HL-60/S4 (cell line): Measurements from ENCODE around the gene FRMPD1.
"Not testable (repeated sequence)": the region's sequence is repeated elsewhere in the genome, so short reads cannot be mapped to it uniquely, and the experiment has no call there.

Experiments
- in situ Hi-C: fragments of 300-500 bp; cut with MboI; formaldehyde crosslinking; loops from 2 replicates; pipeline ENCODE4 v1.14.3; 2022; ENCODE audit warnings: low sequenced_read_pairs

FRMPD1 gene

GRCh38 chr9:37761511-37761910 lies 110.8 kb downstream of the FRMPD1 start:
- in situ Hi-C loops, result no loop called here

GRCh38 chr9:37765263-37765662 lies 114.5 kb downstream of the FRMPD1 start:
- in situ Hi-C loops, result not testable (repeated sequence)

- in situ Hi-C loops, result no loop called here
Measured at GRCh38 chr9:37769306-37769705, 118.6 kb downstream of the FRMPD1 start.

- in situ Hi-C loops, result no loop called here
Measured at GRCh38 chr9:37769995-37770394, 119.2 kb downstream of the FRMPD1 start.

GRCh38 chr9:37775216-37775919 lies 124.6 kb downstream of the FRMPD1 start:
- in situ Hi-C loops, result no loop called here

- in situ Hi-C loops, result no loop called here
Measured at GRCh38 chr9:37776328-37776727, 125.6 kb downstream of the FRMPD1 start.

- in situ Hi-C loops, result no loop called here
Measured at GRCh38 chr9:37778534-37778933, 127.8 kb downstream of the FRMPD1 start.

- in situ Hi-C loops, result no loop called here
Measured at GRCh38 chr9:37784291-37784615, 133.5 kb downstream of the FRMPD1 start.

- in situ Hi-C loops, result no loop called here
Measured at GRCh38 chr9:37784616-37785483, 134.1 kb downstream of the FRMPD1 start, which contains the start of gene EXOSC3. Gene EXOSC3 (minus strand): TSS chr9:37785064. CDS start chr9:37785044, 20 bp downstream.

GRCh38 chr9:37787059-37787458 lies 136.3 kb downstream of the FRMPD1 start:
- in situ Hi-C loops, result no loop called here

- in situ Hi-C loops, result no loop called here
Measured at GRCh38 chr9:37788332-37788731, 137.6 kb downstream of the FRMPD1 start.

- in situ Hi-C loops, result no loop called here
Measured at GRCh38 chr9:37790096-37790495, 139.3 kb downstream of the FRMPD1 start.

- in situ Hi-C loops, result no loop called here
Measured at GRCh38 chr9:37792122-37792521, 141.4 kb downstream of the FRMPD1 start.

GRCh38 chr9:37796232-37796631 lies 145.5 kb downstream of the FRMPD1 start:
- in situ Hi-C loops, result no loop called here
